GM18868 (cell line): ENCODE data around the gene CACHD1.

Experiments
- ATAC-seq: cut with Tn5 transposase; IDR thresholded peaks from one replicate; pipeline ENCODE4 v1.9.1; 2021; ENCODE audit warnings: mild to moderate bottlenecking, moderate library complexity; ENCODE audit not compliant: unreplicated experiment

Gene CACHD1

DNA sequence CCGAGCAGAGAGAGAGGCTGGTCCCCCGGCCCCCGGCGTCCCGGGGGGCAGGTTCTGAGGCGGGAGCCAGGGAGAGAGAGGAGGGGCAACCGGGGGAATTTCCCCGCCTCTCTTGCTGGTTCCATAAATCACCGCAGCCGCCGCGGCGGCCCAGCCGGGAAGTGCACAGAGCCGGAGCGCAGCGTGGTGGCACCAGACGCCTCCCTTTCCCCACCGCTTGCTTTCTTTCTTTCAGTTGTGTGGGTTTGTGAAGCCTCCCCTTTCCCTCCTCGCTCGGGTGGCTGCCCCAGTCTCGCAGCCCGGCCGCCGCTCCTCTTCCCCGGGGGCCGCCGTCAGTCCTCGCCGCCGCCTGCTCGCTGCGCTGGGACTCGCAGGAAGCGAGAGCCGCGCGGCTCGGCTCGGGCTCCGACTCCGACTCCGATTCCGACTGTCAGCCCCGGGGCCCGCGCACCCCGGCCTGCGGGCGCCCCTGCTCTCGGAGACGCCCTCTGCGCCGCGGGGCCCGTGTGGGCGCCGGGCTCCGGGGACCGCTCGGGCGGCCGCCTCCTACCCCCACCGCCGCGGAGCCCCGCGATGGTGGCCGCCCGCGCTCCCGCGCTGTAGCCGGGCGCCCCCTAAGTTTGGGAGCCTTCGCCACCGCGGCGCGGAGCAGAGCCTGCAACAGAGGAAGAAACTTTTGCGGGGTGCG is at the start of gene CACHD1:
Gene CACHD1 (plus strand): TSS at position 153 of the 688 bp plus-strand sequence. CDS start 616 bp downstream, outside the sequence.
- ATAC-seq: peak; percentile 87

DNA sequence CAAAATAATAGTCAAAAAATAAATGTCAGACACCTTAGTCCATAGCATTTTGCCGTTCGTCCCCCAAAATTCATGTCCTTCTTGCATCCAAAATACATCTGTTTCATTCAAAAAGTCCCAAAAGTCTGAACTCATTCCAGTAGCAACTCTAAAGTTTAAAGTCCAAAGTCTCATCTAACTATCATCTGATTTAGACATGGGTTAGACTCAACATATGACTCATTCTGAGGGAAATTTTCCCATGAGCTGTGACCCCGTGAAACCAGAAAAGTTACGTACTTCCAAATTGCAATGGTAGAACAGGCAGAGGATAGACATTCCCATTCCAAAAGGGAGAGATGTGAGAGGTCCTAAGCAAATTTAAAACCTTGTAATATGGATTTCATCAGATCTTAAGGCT is 48.6 kb upstream of the CACHD1 start:
- no peak for ATAC-seq

DNA sequence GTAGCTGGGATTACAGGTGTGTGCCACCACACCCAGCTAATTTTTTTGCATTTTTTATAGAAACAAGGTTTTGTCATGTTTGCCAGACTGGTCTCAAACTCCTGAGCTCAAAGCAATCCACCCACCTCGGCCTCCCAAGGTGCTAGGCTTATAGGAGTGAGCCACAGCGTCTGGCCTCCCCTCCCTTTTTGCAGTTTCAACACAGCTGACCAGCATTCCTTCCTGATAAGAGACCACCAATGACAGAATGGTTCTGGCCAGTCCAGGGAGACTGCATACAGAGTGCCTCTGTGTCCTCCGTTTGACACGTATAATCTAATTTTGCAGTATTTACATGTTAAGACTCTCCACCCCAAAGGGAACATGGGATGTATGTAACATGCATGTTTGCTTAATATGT is 46.4 kb upstream of the CACHD1 start:
- no peak for ATAC-seq

DNA sequence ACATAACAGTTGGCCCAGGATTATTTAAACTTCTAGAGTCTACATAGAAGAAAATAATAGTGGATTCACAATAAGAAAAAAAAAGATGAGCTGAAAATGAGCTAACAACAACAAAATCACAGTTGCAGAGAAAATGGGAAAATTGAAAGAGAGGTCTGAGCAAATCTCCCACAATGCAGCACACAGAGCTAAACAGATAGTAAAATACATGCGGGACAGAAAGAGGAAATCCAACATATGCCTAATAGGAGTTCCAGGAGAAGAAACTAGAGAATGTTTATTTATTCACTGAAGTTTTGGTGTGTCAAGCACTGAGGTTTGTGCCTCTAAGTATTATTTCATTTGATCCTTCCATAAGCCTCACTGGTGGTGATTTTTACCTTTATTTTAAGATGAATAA is 45.5 kb upstream of the CACHD1 start:
- no peak for ATAC-seq

DNA sequence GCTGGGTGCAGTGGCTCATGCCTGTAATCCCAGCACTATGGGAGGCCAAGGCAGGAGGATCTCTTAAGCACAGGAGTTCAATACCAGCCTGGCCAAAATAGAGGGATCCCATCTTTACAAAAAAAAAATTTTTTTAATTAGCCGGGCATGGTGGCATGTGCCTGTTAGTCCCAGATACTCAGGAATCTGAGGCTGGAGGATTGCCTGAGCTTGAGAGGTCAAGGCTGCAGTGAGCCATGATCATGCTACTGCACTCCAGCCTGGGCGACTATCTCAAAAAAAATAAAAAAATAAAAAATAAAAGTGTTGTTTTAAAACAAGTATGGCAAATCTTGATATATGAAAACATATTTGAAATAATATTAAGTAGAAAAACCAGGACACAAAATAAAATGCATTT is 44.4 kb upstream of the CACHD1 start:
- no peak for ATAC-seq

DNA sequence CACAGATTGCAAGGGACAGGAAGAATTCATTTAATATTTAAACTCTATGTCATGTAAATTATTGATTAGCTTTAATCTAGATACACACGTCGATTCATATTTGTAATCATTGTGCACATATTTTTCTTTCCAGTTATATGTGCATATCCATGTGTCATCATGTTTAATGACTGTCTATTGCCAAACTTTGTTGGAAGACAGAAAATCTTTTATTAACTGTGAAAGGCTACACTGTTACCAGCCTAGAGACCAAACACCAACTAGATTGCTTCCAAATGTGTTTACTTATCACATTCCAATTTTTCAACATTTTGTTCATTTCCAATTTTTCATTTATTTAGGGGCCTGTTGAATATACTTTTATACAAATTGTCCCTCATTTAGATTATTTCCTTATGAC is 43.2 kb upstream of the CACHD1 start:
- ATAC-seq: no peak

DNA sequence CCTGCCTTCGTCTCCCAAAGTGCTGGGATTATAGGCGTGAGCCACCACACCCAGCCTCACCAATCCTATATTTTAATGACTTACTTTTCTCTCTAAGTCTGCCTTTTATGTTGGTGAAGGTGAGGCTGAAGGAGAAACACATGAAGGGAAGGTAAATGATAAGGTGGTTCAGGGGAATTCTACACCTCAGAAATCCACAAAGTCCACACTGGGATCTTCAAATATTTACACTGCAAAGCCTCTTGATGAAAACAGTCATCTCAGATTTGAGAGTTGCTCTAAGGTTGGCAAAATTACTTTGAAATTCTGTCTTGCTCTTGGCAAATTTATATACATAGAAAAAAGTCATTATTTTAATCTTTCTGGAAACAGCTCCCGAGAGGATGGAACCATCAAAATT is 42.0 kb upstream of the CACHD1 start:
- ATAC-seq: no peak

DNA sequence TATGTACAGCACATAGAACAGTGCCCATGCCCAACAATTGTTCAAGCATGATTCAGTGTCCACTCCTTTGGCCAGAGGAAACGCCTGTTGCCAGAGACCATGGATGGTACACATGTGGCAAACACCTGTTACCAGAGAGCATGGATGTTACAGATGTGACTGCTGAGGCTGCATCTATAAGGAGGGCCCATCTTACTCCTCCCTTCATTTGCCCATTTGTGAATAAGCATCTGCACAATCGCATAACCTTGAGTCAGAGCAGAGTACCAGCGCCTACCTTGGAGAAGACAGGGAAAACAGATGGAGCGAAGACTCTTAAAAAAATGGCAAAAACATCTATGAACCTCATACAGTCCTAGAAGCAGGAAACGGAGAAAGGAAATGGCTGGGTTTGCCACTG is 36.6 kb upstream of the CACHD1 start:
- ATAC-seq: no peak

DNA sequence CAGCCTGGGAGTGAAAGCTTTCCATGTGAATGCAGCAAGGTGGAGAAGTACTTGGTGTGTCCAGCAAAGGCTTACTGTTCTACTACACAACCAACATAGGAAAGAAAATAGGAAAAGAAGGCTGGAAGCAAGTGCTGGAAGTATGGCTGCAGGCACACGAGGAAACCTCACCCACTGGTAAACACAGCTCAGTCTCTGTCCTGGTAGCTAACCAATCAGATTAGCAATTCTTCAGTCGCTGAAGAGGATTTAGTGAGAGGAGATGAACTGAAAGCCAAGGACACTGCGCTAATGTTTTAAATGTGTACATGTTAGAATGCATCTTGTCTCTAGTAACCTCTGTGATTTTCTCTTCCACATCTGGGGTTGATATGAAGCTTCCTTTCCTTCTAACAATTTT is 36.2 kb upstream of the CACHD1 start:
- ATAC-seq: no peak

DNA sequence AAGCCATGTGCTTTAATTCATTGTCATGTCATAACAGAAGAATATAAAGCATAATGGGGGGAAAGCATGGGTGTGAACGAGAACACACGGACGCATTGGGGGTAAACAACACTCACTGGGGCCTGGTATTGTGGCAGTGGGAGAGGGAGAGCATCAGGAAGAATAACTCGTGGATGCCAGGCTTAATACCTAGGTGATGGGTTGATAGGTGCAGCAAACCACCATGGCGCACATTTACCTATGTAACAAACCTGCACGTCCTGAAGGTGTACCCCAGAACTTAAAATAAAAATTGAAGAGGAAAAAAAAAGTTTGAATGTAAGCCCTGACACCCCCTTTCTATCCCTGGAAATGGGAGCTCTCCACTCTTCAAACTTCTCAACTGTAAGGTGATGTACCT is 34.9 kb upstream of the CACHD1 start:
- ATAC-seq: no peak

DNA sequence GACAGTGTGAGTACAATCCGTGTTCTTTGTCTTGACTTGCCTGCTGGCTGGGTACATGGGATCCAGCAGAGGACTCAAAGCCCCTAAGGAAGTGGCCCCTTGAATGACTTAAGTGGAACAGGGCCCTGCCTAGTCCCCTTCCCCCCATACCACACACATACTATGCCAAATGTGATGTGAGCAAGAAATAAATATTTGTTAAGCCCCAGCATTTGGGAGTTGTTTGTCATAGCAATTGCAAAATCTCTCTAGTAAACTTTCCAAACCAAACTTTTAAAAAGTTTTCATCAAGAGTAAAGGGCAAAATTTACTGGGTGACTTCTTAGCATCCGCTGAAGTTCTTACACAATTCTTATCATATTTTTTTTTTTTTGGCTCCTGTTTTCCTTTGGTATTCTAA is 32.5 kb upstream of the CACHD1 start:
- no peak for ATAC-seq

DNA sequence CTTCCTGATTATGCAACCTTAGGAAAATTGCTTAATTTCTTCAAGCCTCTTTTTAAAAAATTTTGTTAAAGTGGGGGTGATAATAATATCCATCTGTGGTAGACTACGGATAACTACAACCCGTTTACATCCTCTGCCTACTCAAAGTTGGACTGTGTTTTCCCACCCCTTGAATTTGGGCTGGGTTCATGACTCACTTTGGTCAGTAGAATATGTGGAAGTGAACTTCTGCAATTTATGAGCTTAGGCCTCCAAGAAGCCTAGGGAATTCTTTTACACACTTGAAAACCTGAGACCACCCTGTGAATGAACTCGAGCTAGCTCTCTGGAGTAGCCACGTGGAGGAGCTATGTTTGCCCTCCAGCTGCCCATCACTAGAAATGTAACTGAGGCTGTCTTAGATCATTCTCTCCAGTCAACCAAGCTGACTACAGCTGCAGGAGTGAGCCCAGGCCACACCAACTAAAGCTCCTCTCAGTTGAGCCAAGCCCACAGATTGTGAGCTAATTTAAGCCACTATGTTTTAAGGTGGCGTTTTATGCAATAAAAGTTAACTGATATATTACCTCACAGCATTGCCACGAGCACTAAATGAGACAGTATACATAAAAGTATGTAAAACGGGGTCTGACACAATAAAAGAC is 29.6 kb upstream of the CACHD1 start:
- ATAC-seq: no peak

DNA sequence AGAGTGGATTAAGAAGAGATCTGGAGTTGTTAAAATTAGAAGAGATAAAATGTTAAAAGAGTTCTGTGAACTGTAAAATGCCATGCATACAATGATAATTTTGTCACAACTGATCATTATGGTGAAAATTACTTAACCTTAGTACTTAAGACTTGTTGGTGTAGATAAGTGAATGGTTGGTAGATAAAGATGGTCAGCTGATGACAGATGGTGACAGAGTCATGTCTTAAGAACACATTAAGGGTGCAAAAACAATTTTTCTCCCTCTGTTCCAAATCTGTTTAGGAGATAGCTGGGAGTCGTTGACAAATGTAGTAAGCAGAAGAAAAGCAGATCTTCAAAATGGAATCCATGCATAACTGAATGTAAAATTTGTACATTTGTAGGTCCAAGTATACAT is 18.5 kb upstream of the CACHD1 start:
- no peak for ATAC-seq

DNA sequence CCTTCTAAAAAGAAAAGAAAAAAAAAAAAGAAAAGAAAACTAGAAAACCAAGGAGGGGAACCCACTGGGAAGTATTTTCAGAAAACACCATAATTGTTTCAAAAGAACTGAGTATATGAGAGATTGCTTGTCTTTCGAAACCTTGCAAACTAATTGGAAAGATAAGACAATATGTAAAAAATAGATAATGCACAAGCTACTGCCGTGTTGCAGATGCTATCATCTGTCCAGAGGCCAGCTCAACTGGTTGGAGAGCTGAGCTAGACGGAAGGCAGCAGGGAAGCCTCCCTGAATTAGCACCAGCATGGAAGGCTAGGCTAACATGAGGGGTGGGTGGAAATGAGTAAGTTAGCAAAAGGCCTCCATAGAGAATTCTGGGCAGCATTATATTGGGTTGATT is 16.2 kb upstream of the CACHD1 start:
- no peak for ATAC-seq

DNA sequence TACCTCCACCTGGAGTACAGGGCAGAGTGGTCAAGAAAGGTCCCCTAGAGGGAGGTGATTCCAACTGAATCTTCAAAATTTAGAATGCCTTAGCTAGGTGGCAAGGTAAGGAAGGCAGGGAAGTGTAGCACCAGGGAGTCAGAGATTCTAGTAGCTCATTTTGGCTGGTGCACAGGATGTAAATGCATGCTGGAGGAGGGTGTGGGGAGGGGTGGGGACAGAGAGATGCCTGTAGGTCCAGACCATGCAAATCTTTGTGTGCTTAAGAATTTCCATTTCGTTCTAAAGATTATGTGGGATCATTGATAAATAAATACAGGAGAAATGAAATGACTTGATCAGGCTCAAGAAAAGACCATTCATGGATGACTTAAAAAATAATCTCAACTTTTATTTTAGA is 11.0 kb upstream of the CACHD1 start:
- ATAC-seq: no peak

DNA sequence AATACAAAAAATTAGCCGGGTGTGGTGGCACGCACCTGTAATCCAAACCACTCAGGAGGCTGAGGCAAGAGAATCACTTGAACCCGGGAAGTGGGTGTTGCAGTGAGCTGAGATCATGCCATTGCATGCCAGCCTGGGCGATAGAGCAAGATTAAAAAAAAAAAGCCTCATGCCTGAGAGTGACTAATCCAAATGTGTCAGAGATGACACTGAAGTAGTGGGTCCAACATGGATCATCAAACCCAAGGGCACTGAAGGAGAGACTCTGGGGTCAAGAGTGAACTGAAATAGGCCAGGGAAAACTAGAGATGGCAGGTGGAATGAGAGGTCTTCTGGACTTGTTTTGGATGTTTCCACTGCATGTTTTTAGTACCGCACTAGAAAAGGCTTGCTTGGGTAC is 10.2 kb upstream of the CACHD1 start:
- ATAC-seq: no peak

DNA sequence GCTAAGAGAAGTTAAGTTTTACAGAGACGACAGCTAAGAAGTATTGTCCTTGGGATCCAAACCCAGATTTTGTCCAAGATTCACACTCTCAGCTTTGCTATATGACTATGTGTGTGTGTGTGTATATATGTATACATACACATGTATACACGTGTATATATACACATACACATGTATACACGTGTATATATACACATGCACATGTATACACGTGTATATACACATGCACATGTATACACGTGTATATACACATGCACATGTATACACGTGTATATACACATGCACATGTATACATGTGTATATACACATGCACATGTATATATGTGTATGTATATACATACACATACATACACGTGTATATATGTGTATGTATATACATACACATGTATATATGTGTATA is 3.9 kb upstream of the CACHD1 start:
- ATAC-seq: no peak

DNA sequence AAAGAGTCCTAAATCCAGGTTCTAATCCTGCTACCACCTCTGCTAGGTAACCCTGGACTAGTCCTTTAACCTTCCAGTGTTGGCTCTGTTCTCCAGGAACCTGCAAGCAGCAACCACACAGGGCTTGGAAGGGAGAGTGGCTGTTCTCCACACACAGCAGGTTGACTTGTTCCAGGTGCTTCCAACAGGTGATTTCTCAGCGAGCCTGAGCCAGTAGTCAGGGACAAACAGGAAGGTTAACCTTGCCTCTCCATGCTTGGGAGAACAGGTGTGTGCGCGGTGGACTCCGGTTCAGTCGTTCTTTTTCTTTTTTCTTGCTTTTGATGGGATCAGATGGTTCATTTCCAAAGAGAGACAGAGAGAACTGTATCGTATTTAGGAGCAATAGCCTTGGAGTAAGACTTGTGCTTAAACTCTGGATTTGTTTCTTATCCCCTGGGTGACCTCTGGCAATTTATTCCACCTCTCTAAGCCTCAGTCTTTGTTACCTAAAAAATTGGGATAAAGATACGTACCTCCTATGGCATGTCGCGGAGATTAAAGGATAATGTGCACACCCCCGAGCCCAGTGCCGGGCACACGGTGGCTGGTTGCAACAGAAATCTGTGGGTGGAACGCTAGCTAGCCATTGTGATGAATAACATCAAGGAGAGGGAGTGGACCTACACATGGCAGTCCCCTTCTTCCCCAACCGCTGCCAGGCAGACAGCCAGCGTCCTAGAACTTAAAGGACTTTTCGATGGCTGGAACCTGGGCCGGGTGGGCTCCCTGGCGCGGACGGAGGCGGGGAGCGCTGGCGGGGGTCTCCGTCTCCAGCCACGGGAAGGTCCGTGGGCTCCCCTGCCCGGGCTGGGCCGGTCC is 583 bp upstream of the CACHD1 start:
- no peak for ATAC-seq

DNA sequence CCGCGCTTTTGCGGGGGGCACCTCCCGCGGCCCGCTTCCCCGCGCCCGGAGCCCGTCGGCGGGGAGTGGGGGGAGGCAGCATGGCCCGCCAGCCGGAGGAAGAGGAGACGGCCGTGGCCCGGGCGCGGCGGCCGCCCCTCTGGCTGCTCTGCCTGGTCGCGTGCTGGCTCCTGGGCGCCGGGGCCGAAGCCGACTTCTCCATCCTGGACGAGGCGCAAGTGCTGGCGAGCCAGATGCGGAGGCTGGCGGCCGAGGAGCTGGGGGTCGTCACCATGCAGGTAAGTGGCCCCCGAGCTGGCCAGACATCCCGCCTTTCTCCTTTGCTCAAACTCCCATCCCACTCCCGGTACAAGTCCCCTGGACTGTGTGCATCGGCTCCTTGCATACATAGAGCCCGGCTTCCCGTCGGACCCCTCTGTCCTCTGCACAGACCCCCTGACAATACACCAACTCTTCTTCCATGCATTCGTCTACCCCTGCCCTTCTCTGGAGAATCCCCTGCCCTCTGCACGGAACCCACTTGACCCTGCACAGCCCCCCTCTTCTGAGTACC is 812 bp downstream of the CACHD1 start:
- ATAC-seq: peak; percentile 24

DNA sequence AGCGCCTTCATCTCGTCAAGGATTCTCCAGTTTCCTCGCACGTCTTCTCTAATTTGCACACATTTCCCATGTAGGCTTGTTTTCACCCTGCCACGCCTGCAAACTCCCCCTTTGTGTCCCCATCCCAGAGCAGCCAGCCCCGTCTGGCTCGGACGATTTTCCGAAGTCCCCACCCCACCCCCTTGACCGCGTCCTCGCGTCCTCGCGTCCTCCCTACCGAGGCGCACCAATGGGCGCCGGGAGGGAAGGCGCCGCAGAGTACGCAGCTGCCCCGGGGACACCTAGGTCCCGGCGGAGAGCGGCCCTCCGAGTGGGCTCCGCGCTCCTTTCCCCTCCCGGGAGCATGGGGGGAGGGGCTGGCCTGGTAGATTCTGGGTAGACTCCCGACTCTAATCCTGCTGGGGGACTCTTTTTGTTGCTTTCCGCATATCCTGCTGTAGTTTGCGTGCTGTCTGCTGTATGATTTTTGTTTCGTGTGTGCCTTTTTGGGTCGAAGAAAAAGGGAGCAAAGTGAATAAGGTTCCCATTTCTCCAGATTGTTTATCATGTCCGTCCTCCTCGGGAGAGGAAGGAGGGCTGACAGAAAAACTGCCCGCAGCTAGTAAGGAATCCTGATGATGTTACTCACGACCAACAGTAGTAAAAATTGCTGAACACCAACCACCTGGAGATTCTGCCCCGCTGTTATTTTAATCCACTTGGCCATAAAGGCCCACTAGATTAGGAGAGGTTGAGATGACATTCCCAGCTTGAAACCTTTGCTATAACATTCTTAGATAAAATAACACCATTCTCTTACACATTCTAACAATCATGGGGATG is 1.5 kb downstream of the CACHD1 start:
- no peak for ATAC-seq

DNA sequence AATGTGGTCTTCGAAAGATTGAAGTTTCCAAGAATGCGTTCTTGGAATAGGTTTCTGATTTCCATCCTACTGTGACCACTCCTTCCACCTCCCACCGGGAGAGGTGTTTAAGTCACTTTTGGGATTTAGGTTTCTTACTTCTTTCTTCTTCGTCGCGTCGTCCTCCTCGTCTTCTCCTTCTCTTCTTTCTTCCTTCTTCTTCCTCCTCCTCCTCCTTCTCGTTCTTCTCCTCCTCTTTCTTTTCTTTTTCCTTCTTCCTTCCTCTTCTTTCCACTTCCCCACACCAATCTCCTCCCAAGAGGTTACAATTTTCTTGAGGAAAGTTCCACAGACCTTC is 2.1 kb downstream of the CACHD1 start:
- no peak for ATAC-seq
